ENCODE measurements around the gene KRTAP3-1. TPM values are rescaled to one million over a fixed set of nuclear protein-coding genes. Genes with fewer than 3 reads are reported as not detected.

Gene KRTAP3-1
- total and polyA plus RNA-seq, 9 of the 15 experiments (the other 6 are each of a cell fraction or from before 2014, with no cell fraction given), result not detected

- ATAC-seq (no peak), FAIRE-seq (no peak), DNase-seq (ENCODE audit: extremely low read depth in 1 of 4, low spot score in 3 of 4) (no peak)
- TF ChIP-seq ZNF311 (CRISPR knock-in tag; IDR thresholded peaks at IDR 0.05) (no peak), ARID1B (IDR thresholded peaks at IDR 0.05) (no peak), ZNF316 (IDR thresholded peaks at IDR 0.05) (peak; percentile 52; the same call in 1 of the 2 replicates)
- BruUV-seq (replicated peaks), result no TSS peak
- in situ Hi-C loops (cut with MboI) (no loop called here), intact Hi-C loops (cut with micrococcal nuclease) (no loop called here)
- ChIA-PET POLR2A (no interaction called here), CTCF (ENCODE audit: low intra/inter-chr PET ratio) (no interaction called here)
- no peak overlapping the region for H3K4me3 ChIP-seq
- H4K20me1 ChIP-seq (replicated peaks; ENCODE audit: control insufficient read depth, insufficient read depth, low read length), result no peaks in the 10 kb centered on the region
- H3K36me3 ChIP-seq (ENCODE audit: control insufficient read depth, insufficient read depth, low read length), result no peaks in the 10 kb centered on the region
- no peaks in the 10 kb centered on the region; a peak in 1 of 5 replicates for H3K4me1 ChIP-seq (replicated peaks in 1 of 2; ENCODE audit: control insufficient read depth in 2 of 2, insufficient read depth in 2 of 2, low read length in 2 of 2)
- H3K9me3 ChIP-seq (replicated peaks; ENCODE audit: control insufficient read depth, insufficient read depth, low read depth, low read length), result no peaks in the 10 kb centered on the region
- no peak overlapping the region for H3K9ac ChIP-seq (ENCODE audit: insufficient read depth in 1 of 2, low read depth in 2 of 2, low read length in 2 of 2)
- WGBS (ENCODE audit: insufficient coverage, low coverage, missing lambda C conversion rate), result 0% methylated on average over 4 of the region's 4 CpGs
- no peaks in the 10 kb centered on the region for H3K79me2 ChIP-seq (ENCODE audit: control insufficient read depth, insufficient read depth, low read length)
- H2AFZ ChIP-seq (ENCODE audit: low read depth, low read length), result no peak overlapping the region
- H3K27ac ChIP-seq (ENCODE audit: extremely low read depth, low read depth, low read length), result no peak overlapping the region
- peaks cover 0 to 14% of the 10 kb centered on the region in 2 experiments; a peak in 3 of 5 replicates for H3K27me3 ChIP-seq (ENCODE audit: control insufficient read depth in 2 of 2, insufficient read depth in 2 of 2, low read length in 2 of 2)
- H3K4me2 ChIP-seq (ENCODE audit: insufficient read depth, low read length), result no peak overlapping the region
- no peaks in the 10 kb centered on the region for H3K9me1 ChIP-seq (ENCODE audit: control insufficient read depth, insufficient read depth, low read length)
Measured at GRCh38 chr17:41003926-41004325, 5.0 kb downstream of the KRTAP3-1 start.

DNA sequence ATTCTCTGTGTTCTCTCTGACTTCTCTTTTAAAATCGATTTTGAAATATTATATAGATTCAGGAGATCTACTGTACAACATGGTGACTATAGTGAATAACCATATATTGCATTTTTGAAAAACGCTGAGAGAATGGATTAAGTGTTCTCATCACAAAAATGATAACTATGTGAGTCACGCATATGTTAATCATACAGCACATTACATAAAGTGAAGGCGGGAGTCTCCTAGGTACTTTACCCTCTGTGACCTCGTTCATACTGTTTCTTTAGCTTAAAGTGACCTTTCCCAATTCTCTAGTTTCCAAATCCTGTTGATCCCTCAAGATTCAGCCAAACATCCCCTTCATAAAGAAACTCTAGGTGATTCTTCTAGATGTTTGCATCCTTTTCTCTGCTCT, 6.1 kb downstream of the KRTAP3-1 start:
- H3K4me3 ChIP-seq, result no peak overlapping the region
- in situ Hi-C loops (cut with MboI) (no loop called here), intact Hi-C loops (cut with micrococcal nuclease) (no loop called here)
- H3K79me2 ChIP-seq (ENCODE audit: control insufficient read depth, insufficient read depth, low read length), result no peaks in the 10 kb centered on the region
- peaks cover 0 to 9% of the 10 kb centered on the region in 2 experiments; a peak in 3 of 5 replicates for H3K27me3 ChIP-seq (ENCODE audit: control insufficient read depth in 2 of 2, insufficient read depth in 2 of 2, low read length in 2 of 2)
- ATAC-seq (no peak), DNase-seq (ENCODE audit: extremely low read depth in 1 of 4, low spot score in 3 of 4) (no peak), FAIRE-seq (no peak)
- 2% methylated on average over 5 of the region's 5 CpGs for WGBS (ENCODE audit: insufficient coverage, low coverage, missing lambda C conversion rate)
- CTCF ChIA-PET (ENCODE audit: low intra/inter-chr PET ratio), result no interaction called here
- no peak overlapping the region for H3K4me2 ChIP-seq (ENCODE audit: insufficient read depth, low read length)
- no peaks in the 10 kb centered on the region for H3K9me3 ChIP-seq (replicated peaks; ENCODE audit: control insufficient read depth, insufficient read depth, low read depth, low read length)
- no peaks in the 10 kb centered on the region for H3K9me1 ChIP-seq (ENCODE audit: control insufficient read depth, insufficient read depth, low read length)
- no peaks in the 10 kb centered on the region for H3K36me3 ChIP-seq (ENCODE audit: control insufficient read depth, insufficient read depth, low read length)
- H2AFZ ChIP-seq (ENCODE audit: low read depth, low read length), result no peak overlapping the region
- POLR2A ChIA-PET, result no interaction called here
- BruUV-seq (replicated peaks), result no TSS peak
- no peaks in the 10 kb centered on the region for H4K20me1 ChIP-seq (replicated peaks; ENCODE audit: control insufficient read depth, insufficient read depth, low read length)
- no peak overlapping the region for H3K9ac ChIP-seq (ENCODE audit: insufficient read depth in 1 of 2, low read depth in 2 of 2, low read length in 2 of 2)
- no peaks in the 10 kb centered on the region; a peak in 1 of 5 replicates for H3K4me1 ChIP-seq (replicated peaks in 1 of 2; ENCODE audit: control insufficient read depth in 2 of 2, insufficient read depth in 2 of 2, low read length in 2 of 2)
- H3K27ac ChIP-seq (ENCODE audit: extremely low read depth, low read depth, low read length), result no peak overlapping the region
- TF ChIP-seq BHLHE40 (IDR thresholded peaks at IDR 0.05; ENCODE audit: low read length) (no peak), KDM1A (IDR thresholded peaks at IDR 0.05) (no peak), E2F5 (CRISPR knock-in tag; IDR thresholded peaks at IDR 0.05) (no peak), ID3 (CRISPR knock-in tag; IDR thresholded peaks at IDR 0.05) (no peak), ID3 (tag; IDR thresholded peaks at IDR 0.05) (no peak), ZNF282 (CRISPR knock-in tag; IDR thresholded peaks at IDR 0.05) (no peak), SAP30 (IDR thresholded peaks at IDR 0.05; ENCODE audit: borderline replicate concordance, insufficient read depth, low read depth, low read length, poor library complexity, severe bottlenecking) (no peak)
- TF ChIP-seq, protein P1, sequence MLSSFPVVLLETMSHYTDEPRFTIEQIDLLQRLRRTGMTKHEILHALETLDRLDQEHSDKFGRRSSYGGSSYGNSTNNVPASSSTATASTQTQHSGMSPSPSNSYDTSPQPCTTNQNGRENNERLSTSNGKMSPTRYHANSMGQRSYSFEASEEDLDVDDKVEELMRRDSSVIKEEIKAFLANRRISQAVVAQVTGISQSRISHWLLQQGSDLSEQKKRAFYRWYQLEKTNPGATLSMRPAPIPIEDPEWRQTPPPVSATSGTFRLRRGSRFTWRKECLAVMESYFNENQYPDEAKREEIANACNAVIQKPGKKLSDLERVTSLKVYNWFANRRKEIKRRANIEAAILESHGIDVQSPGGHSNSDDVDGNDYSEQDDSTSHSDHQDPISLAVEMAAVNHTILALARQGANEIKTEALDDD (IDR thresholded peaks at IDR 0.05), result no peak
